K562 (cell line): Measurements from ENCODE around the gene RPL36AL. TPM values are rescaled to one million over a fixed set of nuclear protein-coding genes. Genes with fewer than 3 reads are reported as not detected.
"Not testable (repeated sequence)": the region's sequence is repeated elsewhere in the genome, so short reads cannot be mapped to it uniquely, and the experiment has no call there.

Experiments used
- ATAC-seq: fragments of 200-7000 bp; cut with Tn5 transposase; 3 replicates; pipeline ENCODE4 v1.9.1; 2020; ENCODE audit warnings: moderate library complexity
- BruUV-seq: library from RNA; stranded (reverse); fragments of 400-500 nt; replicated peaks from 2 replicates; lab custom pipeline; 2021; lab: Mats Ljungman, UMichigan
- CTCF ChIA-PET: fragments of 300-600 bp; formaldehyde crosslinking; extraction: SDS; loops from one replicate; lab custom pipeline; 2021; ENCODE audit warnings: low intra/inter-chr PET ratio; lab: Yijun Ruan, JAX
- POLR2A ChIA-PET: fragments of 300-600, 350-650 bp; sonication (Branson Sonifier 250); formaldehyde crosslinking; extraction: SDS; loops from one replicate; lab custom pipeline; 2021; ENCODE audit warnings: antibody characterized with exemption, inconsistent platforms; lab: Yijun Ruan, JAX
- DNase-seq, 4 experiments: peaks; one replicate each; pipeline versions ENCODE4 v3.0.0 to v3.0.0-alpha.2; 2011 to 2018; ENCODE audit warnings: low spot score in 3 of 4, mixed read lengths in 3 of 4; ENCODE audit errors: extremely low read depth in 1 of 4
- FAIRE-seq: peaks from 2 replicates; lab custom pipeline; 2011; peaks lifted over from hg19 to GRCh38; lab: Jason Lieb, UNC
- H2AFZ ChIP-seq: 2 replicates; pipeline ENCODE4 v1.6.0; 2011; ENCODE audit warnings: low read depth, low read length, control low read depth, inconsistent platforms
- H3K27ac ChIP-seq: fragments of 200-600 bp; 3 replicates; pipeline ENCODE4 v1.8.0; 2011; ENCODE audit warnings: low read depth, mild to moderate bottlenecking, control low read depth, inconsistent platforms, low read length, moderate library complexity, mixed read lengths; ENCODE audit errors: extremely low read depth
- H3K27me3 ChIP-seq, 2 experiments: fragments of 300-600 bp in 1 of 2; 2 replicates in 1 of 2; 3 replicates in 1 of 2; pipeline versions ENCODE4 v1.6.0 to v1.8.0; 2011; ENCODE audit warnings: inconsistent platforms in 2 of 2, low read length in 2 of 2, mild to moderate bottlenecking in 1 of 2, mixed read lengths in 1 of 2, moderate library complexity in 1 of 2; ENCODE audit not compliant: control insufficient read depth in 2 of 2, insufficient read depth in 2 of 2
- H3K36me3 ChIP-seq: fragments of 300-600 bp; 3 replicates; pipeline ENCODE4 v1.8.0; 2011; ENCODE audit warnings: mild to moderate bottlenecking, low read length, inconsistent platforms; ENCODE audit not compliant: control insufficient read depth, insufficient read depth
- H3K4me1 ChIP-seq, 2 experiments: fragments of 200-600 bp in 1 of 2; replicated peaks in 1 of 2; 2 replicates in 1 of 2; 3 replicates in 1 of 2; pipeline versions ENCODE4 v1.5.1 to v1.8.0; 2011; ENCODE audit warnings: inconsistent platforms in 2 of 2, low read length in 2 of 2, mild to moderate bottlenecking in 1 of 2, mixed read lengths in 1 of 2, moderate library complexity in 1 of 2; ENCODE audit not compliant: control insufficient read depth in 2 of 2, insufficient read depth in 2 of 2
- H3K4me2 ChIP-seq: 2 replicates; pipeline ENCODE4 v1.6.1; 2011; ENCODE audit warnings: low read length, control low read depth, inconsistent platforms, mixed read lengths; ENCODE audit not compliant: insufficient read depth
- H3K4me3 ChIP-seq: fragments of 200-600 bp; sonication (generic), shearing (Covaris generic); 2 replicates; pipeline ENCODE4 v1.5.1; 2016; ENCODE audit warnings: control low read depth, inconsistent platforms
- H3K79me2 ChIP-seq: fragments of 200-600 bp; 3 replicates; pipeline ENCODE4 v1.8.0; 2011; ENCODE audit warnings: low read length, inconsistent platforms; ENCODE audit not compliant: control insufficient read depth, insufficient read depth
- H3K9ac ChIP-seq, 2 experiments: 2 replicates each; pipeline versions ENCODE4 v1.6.0 to v1.6.1; 2011; ENCODE audit warnings: low read depth in 2 of 2, low read length in 2 of 2, control low read depth in 1 of 2, inconsistent platforms in 1 of 2, mild to moderate bottlenecking in 1 of 2, mixed read lengths in 1 of 2; ENCODE audit not compliant: insufficient read depth in 1 of 2
- H3K9me1 ChIP-seq: one replicate; pipeline ENCODE4 v1.6.0; 2011; ENCODE audit warnings: inconsistent platforms, mild to moderate bottlenecking, low read length, moderate library complexity; ENCODE audit not compliant: control insufficient read depth, insufficient read depth
- H3K9me3 ChIP-seq: replicated peaks from 2 replicates; pipeline ENCODE4 v1.5.1; 2011; ENCODE audit warnings: low read depth, low read length, inconsistent platforms; ENCODE audit not compliant: control insufficient read depth, insufficient read depth
- H4K20me1 ChIP-seq: replicated peaks from 2 replicates; pipeline ENCODE4 v1.6.1; 2011; ENCODE audit warnings: low read length, inconsistent platforms, mixed read lengths; ENCODE audit not compliant: control insufficient read depth, insufficient read depth
- C11orf30 ChIP-seq: fragments of 450-650 bp; IDR thresholded peaks from 2 replicates; pipeline ENCODE4 v1.6.1; 2016; ENCODE audit warnings: low read depth, mild to moderate bottlenecking
- MAFF ChIP-seq: IDR thresholded peaks from 2 replicates; pipeline ENCODE4 v1.6.1; 2012; ENCODE audit warnings: low read length, improper control_type of control experiment
- MAFG ChIP-seq: fragments of 450-650 bp; conservative IDR thresholded peaks from 2 replicates; pipeline ENCODE4 v1.6.1; 2016; ENCODE audit warnings: missing genetic modification characterization, missing compliant biosample characterization
- MAFK ChIP-seq: IDR thresholded peaks from 2 replicates; pipeline ENCODE4 v1.6.1; 2011; ENCODE audit warnings: low read length, improper control_type of control experiment
- ZBTB7A ChIP-seq: IDR thresholded peaks from 2 replicates; pipeline ENCODE4 v1.6.1; 2011; ENCODE audit warnings: low read depth, mild to moderate bottlenecking, low read length, moderate library complexity, borderline replicate concordance; ENCODE audit not compliant: control insufficient read depth
- ZNF316 ChIP-seq: fragments of 450-650 bp; IDR thresholded peaks from 2 replicates; pipeline ENCODE4 v1.6.1; 2016
- WGBS: fragments of 100-300 bp; shearing (Covaris generic); methylation state at CpG from one replicate; pipeline ENCODE4 v1.1.6; 2016; ENCODE audit warnings: low coverage, mixed read lengths; ENCODE audit not compliant: insufficient coverage; ENCODE audit errors: missing lambda C conversion rate; 5-methylcytosine and 5-hydroxymethylcytosine counted together
- in situ Hi-C: fragments of 300-500 bp; cut with MboI; formaldehyde crosslinking; loops from 4 replicates; pipeline ENCODE4 v1.15.0; 2018; ENCODE audit warnings: inconsistent platforms, mixed read lengths
- intact Hi-C: fragments of 100-400 bp; cut with micrococcal nuclease; formaldehyde crosslinking; loops from 2 replicates; pipeline ENCODE4 v1.14.2; 2022
- polyA plus RNA-seq, 8 experiments: library from polyadenylated mRNA; depleted of rRNA in 4 of 8; stranded (reverse) in 5 of 8; unstranded in 3 of 8; fragments of >200 nt; fragmentation: Nextera tagmentation in 2 of 8; fragmentation: Illumina TruSeq in 1 of 8; extraction: Ambion mirVana in 2 of 8; extraction: Trizol in 1 of 8; gene quantifications; 2 replicates each; pipeline versions ENCODE4 v1.2.1 to v1.2.3, GENCODE V29; 2011 to 2014; ENCODE audit warnings: inconsistent platforms in 1 of 8, missing spikeins in 1 of 8
- total RNA-seq, 7 experiments: library from RNA; depleted of rRNA in 6 of 7; stranded (reverse); fragments of >200 nt in 6 of 7; fragmentation: Illumina TruSeq in 2 of 7; extraction: Trizol in 2 of 7; gene quantifications; 2 replicates each; pipeline versions ENCODE4 v1.2.1 to v1.2.3, GENCODE V29; 2011 to 2021; ENCODE audit warnings: low replicate concordance in 1 of 7

Gene RPL36AL
- total and polyA plus RNA-seq, 9 of the 15 experiments (the other 6 are each of a cell fraction or from before 2014, with no cell fraction given), result 146 to 674 (median 360) TPM

- H4K20me1 ChIP-seq, intact Hi-C loops, H3K4me3 ChIP-seq, in situ Hi-C loops, BruUV-seq, H3K9me1 ChIP-seq, FAIRE-seq, ATAC-seq, DNase-seq, POLR2A ChIA-PET, CTCF ChIA-PET, H3K9me3 ChIP-seq, H3K4me1 ChIP-seq, H2AFZ ChIP-seq, H3K27ac ChIP-seq, H3K27me3 ChIP-seq, H3K4me2 ChIP-seq, H3K79me2 ChIP-seq, H3K9ac ChIP-seq: not testable (repeated sequence)
- 78% methylated on average over 4 of the region's 6 CpGs for WGBS
- peaks cover 45% of the 10 kb centered on the region; the same call in 2 of the 3 replicates for H3K36me3 ChIP-seq
These were observed 37.1 kb upstream of the RPL36AL start for GRCh38 chr14:49657500-49657899.

- ATAC-seq (no peak), FAIRE-seq (no peak)
- H3K9ac ChIP-seq, result no peak overlapping the region
- H3K27me3 ChIP-seq, result no peaks in the 10 kb centered on the region
- in situ Hi-C loops, result no loop called here
- H3K4me1 ChIP-seq, result no peaks in the 10 kb centered on the region; a peak in 1 of 5 replicates
- H2AFZ ChIP-seq, result no peak overlapping the region
- POLR2A ChIA-PET, result no interaction called here
- BruUV-seq, result no TSS peak
- H3K9me3 ChIP-seq, result no peaks in the 10 kb centered on the region
- TF ChIP-seq ZNF316, result peak; percentile 96
- TF ChIP-seq ZBTB7A, result no peak
- peak; percentile 76 for TF ChIP-seq MAFG
- TF ChIP-seq MAFK, result peak; percentile 69; the same call in 1 of the 2 replicates
- TF ChIP-seq C11orf30, result peak; percentile 86
- TF ChIP-seq MAFF, result peak; percentile 68; the same call in 1 of the 2 replicates
- TF ChIP-seq, all 486 proteins: peak for 5
- H3K27ac ChIP-seq, result no peak overlapping the region
- CTCF ChIA-PET, result no interaction called here
- H3K4me3 ChIP-seq, result no peak overlapping the region
- no peaks in the 10 kb centered on the region; the same call in 2 of the 3 replicates for H3K79me2 ChIP-seq
- intact Hi-C loops, result no loop called here
- H3K36me3 ChIP-seq, result peaks cover 58% of the 10 kb centered on the region
- WGBS, result 84% methylated on average over 3 of the region's 3 CpGs
- DNase-seq, result no peak
- H3K9me1 ChIP-seq, result no peaks in the 10 kb centered on the region
- no peak overlapping the region for H3K4me2 ChIP-seq
- no peaks in the 10 kb centered on the region for H4K20me1 ChIP-seq
These were observed 34.1 kb upstream of the RPL36AL start for GRCh38 chr14:49654511-49654910.
